Osteocyte (in vitro differentiated cells): ENCODE measurements around the gene MAN1A1. TPM values are rescaled to one million over a fixed set of nuclear protein-coding genes. Genes with fewer than 3 reads are reported as not detected.

Experiments used
- DNase-seq: peaks from one replicate; pipeline ENCODE4 v3.0.0; 2021; ENCODE audit warnings: mixed read lengths; ENCODE audit not compliant: unreplicated experiment; ENCODE audit errors: extremely low spot score
- H3K27ac Mint-ChIP-seq: one replicate; pipeline ENCODE4 v1.8.0; 2021; ENCODE audit warnings: mild to moderate bottlenecking, mixed read lengths; ENCODE audit not compliant: unreplicated experiment
- H3K27me3 Mint-ChIP-seq: one replicate; pipeline ENCODE4 v1.8.0; 2021; ENCODE audit warnings: mixed read lengths; ENCODE audit not compliant: unreplicated experiment
- H3K36me3 Mint-ChIP-seq: one replicate; pipeline ENCODE4 v1.8.0; 2021; ENCODE audit warnings: mixed read lengths; ENCODE audit not compliant: unreplicated experiment
- H3K4me1 Mint-ChIP-seq: one replicate; pipeline ENCODE4 v1.8.0; 2021; ENCODE audit warnings: mixed read lengths; ENCODE audit not compliant: unreplicated experiment
- H3K4me3 Mint-ChIP-seq: one replicate; pipeline ENCODE4 v1.8.0; 2021; ENCODE audit warnings: mild to moderate bottlenecking, moderate library complexity, mixed read lengths; ENCODE audit not compliant: unreplicated experiment
- H3K9me3 Mint-ChIP-seq: one replicate; pipeline ENCODE4 v1.8.0; 2021; ENCODE audit warnings: mixed read lengths; ENCODE audit not compliant: unreplicated experiment
- total RNA-seq: library from RNA; stranded (reverse); gene quantifications from 2 replicates; pipeline ENCODE4 v1.2.1, GENCODE V29; 2021
- TF ChIP-seq, protein P1 (sequence below): fragments of 200-600 bp; sonication (generic); IDR thresholded peaks from 2 replicates; pipeline ENCODE4 v1.5.0; 2021; ENCODE audit warnings: antibody characterized with exemption, mild to moderate bottlenecking, moderate library complexity

Gene MAN1A1
- total RNA-seq, 1 donor from 2014 or later = 7.0 TPM

DNA sequence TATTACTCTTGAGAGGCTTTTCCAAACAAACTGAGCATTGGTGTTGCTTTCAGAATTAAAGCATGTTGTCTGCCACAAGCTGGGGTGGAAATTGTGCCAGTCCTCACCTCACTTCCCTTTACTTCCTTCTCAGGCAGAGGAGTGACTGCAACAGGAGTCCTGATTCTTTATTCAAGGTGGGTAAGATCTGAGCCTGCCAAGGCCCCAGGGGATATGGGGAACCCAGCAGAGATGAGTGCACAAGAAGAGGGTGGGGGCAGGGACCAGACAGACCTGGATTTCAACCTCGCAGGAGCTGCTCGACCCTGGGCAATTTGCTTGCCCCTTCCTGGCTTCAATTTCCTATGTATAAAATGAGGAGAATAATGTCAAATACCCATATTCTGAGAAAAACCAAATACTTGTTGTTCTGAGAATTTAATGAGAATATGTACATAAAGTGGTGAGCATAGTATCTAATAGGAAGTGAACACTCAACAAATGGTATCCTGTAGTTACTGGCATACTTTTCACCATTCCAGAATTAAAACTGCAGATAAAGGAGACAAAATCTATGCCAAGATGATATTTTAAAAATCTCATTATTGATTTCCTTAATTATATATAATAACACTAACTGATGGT is 17.8 kb downstream of the MAN1A1 start:
- no peak overlapping the region for H3K4me3 Mint-ChIP-seq
- DNase-seq = no peak
- no peak overlapping the region for H3K27ac Mint-ChIP-seq
- no peaks in the 10 kb centered on the region for H3K36me3 Mint-ChIP-seq
- TF ChIP-seq, protein P1, sequence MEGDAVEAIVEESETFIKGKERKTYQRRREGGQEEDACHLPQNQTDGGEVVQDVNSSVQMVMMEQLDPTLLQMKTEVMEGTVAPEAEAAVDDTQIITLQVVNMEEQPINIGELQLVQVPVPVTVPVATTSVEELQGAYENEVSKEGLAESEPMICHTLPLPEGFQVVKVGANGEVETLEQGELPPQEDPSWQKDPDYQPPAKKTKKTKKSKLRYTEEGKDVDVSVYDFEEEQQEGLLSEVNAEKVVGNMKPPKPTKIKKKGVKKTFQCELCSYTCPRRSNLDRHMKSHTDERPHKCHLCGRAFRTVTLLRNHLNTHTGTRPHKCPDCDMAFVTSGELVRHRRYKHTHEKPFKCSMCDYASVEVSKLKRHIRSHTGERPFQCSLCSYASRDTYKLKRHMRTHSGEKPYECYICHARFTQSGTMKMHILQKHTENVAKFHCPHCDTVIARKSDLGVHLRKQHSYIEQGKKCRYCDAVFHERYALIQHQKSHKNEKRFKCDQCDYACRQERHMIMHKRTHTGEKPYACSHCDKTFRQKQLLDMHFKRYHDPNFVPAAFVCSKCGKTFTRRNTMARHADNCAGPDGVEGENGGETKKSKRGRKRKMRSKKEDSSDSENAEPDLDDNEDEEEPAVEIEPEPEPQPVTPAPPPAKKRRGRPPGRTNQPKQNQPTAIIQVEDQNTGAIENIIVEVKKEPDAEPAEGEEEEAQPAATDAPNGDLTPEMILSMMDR = no peak
- H3K27me3 Mint-ChIP-seq = peaks cover 13% of the 10 kb centered on the region
- H3K9me3 Mint-ChIP-seq = no peaks in the 10 kb centered on the region
- no peaks in the 10 kb centered on the region for H3K4me1 Mint-ChIP-seq

DNA sequence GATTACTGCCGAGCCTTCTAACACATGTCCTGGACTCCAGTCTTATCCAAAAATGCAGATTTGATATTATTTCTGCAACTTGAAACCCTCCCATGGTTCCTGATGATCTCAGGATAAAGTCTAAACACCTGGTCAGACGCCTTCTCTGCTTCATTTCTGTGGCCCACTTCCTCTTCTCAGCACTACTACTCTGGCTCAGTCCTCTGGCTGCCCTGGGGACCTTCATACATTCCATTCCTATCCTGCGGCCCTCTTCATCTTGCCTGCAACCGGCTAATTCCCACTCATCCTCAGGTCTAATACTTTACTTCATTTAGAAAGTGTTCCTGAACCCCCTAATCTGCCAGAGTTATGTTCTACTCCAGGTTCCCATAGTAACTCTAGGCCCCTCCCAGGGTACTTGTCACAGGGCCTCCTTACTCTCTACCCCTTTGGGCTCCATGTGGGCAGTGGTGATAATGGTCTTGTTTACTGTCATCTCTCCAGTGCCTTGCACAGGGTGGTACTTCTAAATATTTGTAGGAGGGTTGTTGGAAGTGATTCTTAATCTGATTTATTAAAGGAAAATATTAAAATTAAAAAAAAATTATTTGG is 18.9 kb downstream of the MAN1A1 start:
- Mint-ChIP-seq H3K36me3 (no peaks in the 10 kb centered on the region), H3K9me3 (no peaks in the 10 kb centered on the region), H3K4me3 (no peak overlapping the region), H3K27me3 (peaks cover 13% of the 10 kb centered on the region), H3K27ac (no peak overlapping the region), H3K4me1 (no peaks in the 10 kb centered on the region)
- no peak for DNase-seq
- TF ChIP-seq, protein P1 = no peak

DNA sequence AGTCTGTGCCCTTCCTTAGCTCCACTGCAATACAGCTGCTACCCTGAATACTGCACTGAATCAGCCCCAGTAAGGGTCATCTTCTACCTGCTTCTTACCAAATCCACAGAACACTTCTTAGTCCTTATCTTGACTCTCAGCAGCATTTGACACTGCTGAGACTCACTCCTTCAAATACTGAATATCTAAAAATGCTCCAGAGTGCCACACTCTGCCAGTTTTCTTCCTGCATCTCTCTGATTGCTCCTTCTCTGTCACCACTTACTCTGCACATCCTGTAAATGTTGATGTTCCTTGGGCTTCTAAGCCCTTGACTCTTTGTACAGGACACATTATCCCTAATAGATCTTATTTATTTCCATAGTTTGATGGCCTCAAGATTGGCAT is 19.8 kb downstream of the MAN1A1 start:
- Mint-ChIP-seq H3K9me3 (no peaks in the 10 kb centered on the region), H3K27ac (no peak overlapping the region), H3K4me3 (no peak overlapping the region), H3K4me1 (no peaks in the 10 kb centered on the region), H3K27me3 (peaks cover 10% of the 10 kb centered on the region), H3K36me3 (no peaks in the 10 kb centered on the region)
- TF ChIP-seq, protein P1 = no peak
- no peak for DNase-seq

DNA sequence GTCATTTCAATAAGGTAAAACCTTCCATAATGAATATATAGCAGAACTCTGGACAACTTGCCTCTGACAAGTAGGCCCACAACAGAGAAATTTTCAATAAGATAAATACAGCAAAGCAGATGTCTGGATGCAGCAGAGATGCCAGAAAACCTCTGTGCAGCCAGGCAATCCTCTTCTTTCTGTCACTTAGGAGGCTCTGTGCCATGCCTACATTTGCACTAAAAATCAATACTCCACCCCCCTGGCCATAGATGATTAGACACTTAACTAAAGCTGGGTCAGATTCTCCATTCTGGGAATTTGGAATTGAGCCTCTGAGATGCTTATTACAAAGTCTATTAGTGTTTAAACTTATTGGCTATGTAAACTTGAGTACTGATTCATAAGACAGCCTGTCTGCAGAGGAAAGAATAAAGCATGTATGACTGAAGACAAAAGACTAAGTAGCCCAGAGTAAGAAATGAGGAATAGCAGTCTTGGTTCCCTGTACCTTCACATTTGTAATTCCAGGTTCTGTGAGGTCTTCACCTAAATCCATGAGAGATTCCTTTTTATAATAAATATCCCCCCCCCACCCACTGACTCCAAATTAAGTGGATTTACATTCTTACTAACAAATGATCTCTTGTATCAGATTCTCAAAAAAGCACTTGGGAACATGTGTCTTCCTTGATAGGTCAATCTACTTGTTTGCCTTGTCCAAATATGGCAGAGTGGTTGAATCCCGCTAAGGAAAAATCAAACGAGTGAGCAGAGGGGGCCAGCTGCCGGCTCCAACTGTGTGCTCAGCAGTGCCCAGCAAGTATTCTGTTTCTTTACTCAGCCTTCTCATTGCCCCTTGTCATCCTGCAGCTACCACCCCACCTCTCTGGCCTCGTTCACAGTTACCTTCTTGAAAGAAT is 20.4 kb downstream of the MAN1A1 start:
- H3K36me3 Mint-ChIP-seq = no peaks in the 10 kb centered on the region
- no peak for DNase-seq
- peaks cover 10% of the 10 kb centered on the region for H3K27me3 Mint-ChIP-seq
- H3K4me3 Mint-ChIP-seq = no peak overlapping the region
- TF ChIP-seq, protein P1 = no peak
- no peaks in the 10 kb centered on the region for H3K4me1 Mint-ChIP-seq
- no peak overlapping the region for H3K27ac Mint-ChIP-seq
- H3K9me3 Mint-ChIP-seq = no peaks in the 10 kb centered on the region

DNA sequence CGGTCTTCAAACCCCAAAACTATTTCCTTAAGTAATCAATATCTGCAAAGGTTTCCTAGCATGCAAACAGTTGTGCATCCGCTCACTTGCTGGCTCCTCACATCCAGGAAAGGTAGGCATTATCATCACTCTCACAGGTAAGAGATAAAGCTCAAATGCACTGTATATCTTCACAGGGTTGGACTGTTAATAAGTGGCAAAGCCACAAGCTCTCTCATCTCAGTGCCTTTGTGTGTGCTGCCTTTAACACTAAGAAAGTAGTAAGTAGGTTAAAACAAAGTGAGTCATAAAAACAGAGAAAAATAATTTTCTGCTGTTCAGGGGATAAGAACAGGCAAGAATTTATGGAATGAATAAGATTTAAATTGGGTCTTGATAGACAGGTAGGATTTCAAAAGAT is 21.3 kb downstream of the MAN1A1 start:
- Mint-ChIP-seq H3K36me3 (no peaks in the 10 kb centered on the region), H3K4me1 (no peaks in the 10 kb centered on the region), H3K27ac (no peak overlapping the region), H3K27me3 (peaks cover 8% of the 10 kb centered on the region), H3K9me3 (no peaks in the 10 kb centered on the region), H3K4me3 (no peak overlapping the region)
- TF ChIP-seq, protein P1 = no peak
- no peak for DNase-seq
